Astrocyte (in vitro differentiated cells and primary cell): ENCODE measurements around the gene COG1. TPM values are rescaled to one million over a fixed set of nuclear protein-coding genes. Genes with fewer than 3 reads are reported as not detected.
A peak's percentile ranks its signal among the peaks of the same experiment; 100 is the strongest.

Experiments
- DNase-seq: peaks from one replicate; pipeline ENCODE4 v3.0.0-alpha.2; 2010; ENCODE audit warnings: low read depth
- FAIRE-seq: peaks from 2 replicates; lab custom pipeline; 2011; peaks lifted over from hg19 to GRCh38; lab: Jason Lieb, UNC
- H2AFZ ChIP-seq: 2 replicates; pipeline ENCODE4 v1.6.0; 2012; ENCODE audit warnings: low read depth, low read length, inconsistent platforms
- H3K27ac ChIP-seq: 2 replicates; pipeline ENCODE4 v1.5.1; 2011; ENCODE audit warnings: low read depth, low read length, inconsistent platforms
- H3K27me3 ChIP-seq: 2 replicates; pipeline ENCODE4 v1.6.0; 2011; ENCODE audit warnings: low read length, inconsistent platforms; ENCODE audit not compliant: insufficient read depth
- H3K36me3 ChIP-seq: 2 replicates; pipeline ENCODE4 v1.5.1; 2011; ENCODE audit warnings: low read length, inconsistent platforms; ENCODE audit not compliant: insufficient read depth
- H3K4me1 ChIP-seq: 2 replicates; pipeline ENCODE4 v1.5.1; 2011; ENCODE audit warnings: low read length, inconsistent platforms; ENCODE audit not compliant: insufficient read depth
- H3K4me2 ChIP-seq: 2 replicates; pipeline ENCODE4 v1.6.0; 2012; ENCODE audit warnings: low read length, inconsistent platforms
- H3K4me3 ChIP-seq: 2 replicates; pipeline ENCODE4 v1.5.1; 2011; ENCODE audit warnings: low read depth, mild to moderate bottlenecking, low read length, inconsistent platforms; ENCODE audit not compliant: insufficient read depth
- H3K79me2 ChIP-seq: 2 replicates; pipeline ENCODE4 v1.6.0; 2012; ENCODE audit warnings: mild to moderate bottlenecking, low read length, inconsistent platforms; ENCODE audit not compliant: insufficient read depth
- H3K9ac ChIP-seq: 2 replicates; pipeline ENCODE4 v1.6.0; 2012; ENCODE audit warnings: mild to moderate bottlenecking, low read length, inconsistent platforms
- H3K9me3 ChIP-seq: 2 replicates; pipeline ENCODE4 v1.5.1; 2012; ENCODE audit warnings: low read depth, mild to moderate bottlenecking, low read length, inconsistent platforms; ENCODE audit not compliant: insufficient read depth
- H4K20me1 ChIP-seq: 2 replicates; pipeline ENCODE4 v1.6.0; 2012; ENCODE audit warnings: low read length, inconsistent platforms; ENCODE audit not compliant: insufficient read depth
- H3K27ac Mint-ChIP-seq: one replicate; pipeline ENCODE4 v1.8.0; 2021; ENCODE audit warnings: mild to moderate bottlenecking, mixed read lengths; ENCODE audit not compliant: unreplicated experiment
- H3K27me3 Mint-ChIP-seq: one replicate; pipeline ENCODE4 v1.8.0; 2021; ENCODE audit warnings: low read depth, mixed read lengths; ENCODE audit not compliant: unreplicated experiment
- H3K36me3 Mint-ChIP-seq: one replicate; pipeline ENCODE4 v1.8.0; 2021; ENCODE audit warnings: low read depth, mixed read lengths; ENCODE audit not compliant: unreplicated experiment
- H3K4me1 Mint-ChIP-seq: one replicate; pipeline ENCODE4 v1.8.0; 2021; ENCODE audit warnings: low read depth, mixed read lengths; ENCODE audit not compliant: unreplicated experiment
- H3K4me3 Mint-ChIP-seq: one replicate; pipeline ENCODE4 v1.8.0; 2021; ENCODE audit warnings: mild to moderate bottlenecking, moderate library complexity, mixed read lengths; ENCODE audit not compliant: unreplicated experiment
- H3K9me3 Mint-ChIP-seq: one replicate; pipeline ENCODE4 v1.8.0; 2021; ENCODE audit warnings: mild to moderate bottlenecking, mixed read lengths; ENCODE audit not compliant: unreplicated experiment
- CTCF ChIP-seq: IDR thresholded peaks from 2 replicates; pipeline ENCODE4 v1.5.1; 2011; ENCODE audit warnings: low read depth, mild to moderate bottlenecking, inconsistent platforms, low read length, moderate library complexity; ENCODE audit not compliant: insufficient read depth
- EZH2 ChIP-seq: IDR thresholded peaks from 2 replicates; pipeline ENCODE4 v1.6.1; 2012; ENCODE audit warnings: mild to moderate bottlenecking, low read length, inconsistent platforms; ENCODE audit not compliant: insufficient read depth
- total RNA-seq: library from RNA; stranded (reverse); gene quantifications from 2 replicates; pipeline ENCODE4 v1.2.1, GENCODE V29; 2021

The COG1 gene
- total RNA-seq, 1 donor from 2014 or later: 34.4 TPM

DNA sequence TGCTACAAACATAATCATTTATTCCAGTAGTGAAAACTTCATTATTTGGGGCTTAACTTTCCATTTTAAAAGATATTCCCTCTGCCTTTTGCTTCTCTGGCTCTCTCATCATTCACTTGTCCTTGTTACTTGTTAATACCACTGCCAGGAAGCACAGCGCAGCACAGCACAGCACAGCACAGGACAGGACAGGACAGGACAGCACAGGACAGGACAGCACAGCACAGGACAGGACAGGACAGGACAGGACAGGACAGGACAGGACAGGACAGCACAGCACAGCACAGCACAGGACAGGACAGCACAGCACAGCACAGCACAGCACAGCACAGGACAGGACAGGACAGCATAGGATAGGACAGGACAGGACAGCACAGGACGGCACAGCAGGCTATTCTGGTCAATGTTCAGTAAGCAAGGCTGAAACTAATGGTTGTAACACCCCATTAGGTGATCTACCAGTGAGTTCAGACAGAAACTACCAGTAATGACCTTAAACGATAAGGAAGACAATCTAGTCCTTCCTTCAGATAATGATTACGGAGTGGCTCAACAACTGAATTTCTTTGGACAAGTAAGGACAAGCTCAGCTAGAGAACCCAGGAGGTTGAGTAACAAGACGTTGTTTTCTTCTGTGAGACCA lies 31.9 kb downstream of the COG1 start:
- Histone ChIP-seq H3K4me3 (no peak overlapping the region), H3K4me2 (no peak overlapping the region), H4K20me1 (peaks cover 49% of the 10 kb centered on the region), H2AFZ (no peak overlapping the region), H3K9ac (no peak overlapping the region), H3K9me3 (no peaks in the 10 kb centered on the region), H3K27ac (no peak overlapping the region), H3K4me1 (peaks cover 32% of the 10 kb centered on the region), H3K36me3 (peaks cover 3% of the 10 kb centered on the region), H3K79me2 (peaks cover 74% of the 10 kb centered on the region), H3K27me3 (no peaks in the 10 kb centered on the region)
- FAIRE-seq (no peak), DNase-seq (no peak)
- Mint-ChIP-seq H3K9me3 (no peaks in the 10 kb centered on the region), H3K36me3 (no peaks in the 10 kb centered on the region), H3K27ac (no peak overlapping the region), H3K4me1 (peaks cover 37% of the 10 kb centered on the region), H3K4me3 (no peak overlapping the region), H3K27me3 (no peaks in the 10 kb centered on the region)
- TF ChIP-seq EZH2: no peak
- TF ChIP-seq CTCF: no peak

GRCh38 chr17:73226556-73227172 lies 33.8 kb downstream of the COG1 start:
- Histone ChIP-seq H2AFZ (no peak overlapping the region), H3K27me3 (no peaks in the 10 kb centered on the region), H3K9ac (peak overlapping the region; percentile 37), H3K4me3 (no peak overlapping the region), H3K4me2 (peak overlapping the region; percentile 60), H3K4me1 (peaks cover 36% of the 10 kb centered on the region), H3K36me3 (peaks cover 3% of the 10 kb centered on the region), H3K79me2 (peaks cover 88% of the 10 kb centered on the region), H3K27ac (no peak overlapping the region), H3K9me3 (no peaks in the 10 kb centered on the region), H4K20me1 (peaks cover 49% of the 10 kb centered on the region)
- Mint-ChIP-seq H3K27me3 (no peaks in the 10 kb centered on the region), H3K9me3 (no peaks in the 10 kb centered on the region), H3K4me3 (peak overlapping the region; percentile 41), H3K36me3 (peaks cover 3% of the 10 kb centered on the region), H3K27ac (peak overlapping the region; percentile 26), H3K4me1 (peaks cover 37% of the 10 kb centered on the region)
- FAIRE-seq: no peak
- no peak for TF ChIP-seq CTCF
- DNase-seq: no peak

DNA sequence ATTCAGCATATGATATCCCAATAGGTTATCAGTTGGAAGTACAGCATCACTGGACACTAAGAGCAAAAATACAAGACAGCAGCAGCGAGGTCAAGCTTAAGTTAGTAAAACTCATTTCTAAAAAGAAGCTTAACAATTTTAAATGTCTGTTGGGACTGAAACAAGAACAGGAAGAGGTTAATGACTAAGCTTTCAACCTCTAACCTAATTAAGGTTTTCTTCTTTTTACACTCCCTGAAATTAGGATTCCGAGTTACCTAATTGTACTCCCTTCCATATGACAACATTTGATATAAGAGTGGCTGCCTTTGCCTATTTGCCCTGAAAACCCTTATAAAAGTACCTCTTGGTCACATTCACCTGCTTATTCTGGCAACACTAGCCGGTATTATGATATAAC lies 34.5 kb downstream of the COG1 start:
- DNase-seq: no peak
- Mint-ChIP-seq H3K4me1 (peaks cover 37% of the 10 kb centered on the region), H3K36me3 (peaks cover 3% of the 10 kb centered on the region), H3K27me3 (no peaks in the 10 kb centered on the region), H3K27ac (no peak overlapping the region), H3K9me3 (no peaks in the 10 kb centered on the region), H3K4me3 (no peak overlapping the region)
- Histone ChIP-seq H3K9ac (peak overlapping the region; percentile 37), H2AFZ (no peak overlapping the region), H3K4me3 (no peak overlapping the region), H3K36me3 (peaks cover 3% of the 10 kb centered on the region), H3K27ac (no peak overlapping the region), H3K4me2 (peak overlapping the region; percentile 60), H3K27me3 (no peaks in the 10 kb centered on the region), H4K20me1 (peaks cover 49% of the 10 kb centered on the region), H3K4me1 (peaks cover 36% of the 10 kb centered on the region), H3K79me2 (peaks cover 87% of the 10 kb centered on the region), H3K9me3 (no peaks in the 10 kb centered on the region)
- no peak for FAIRE-seq
- TF ChIP-seq EZH2 (no peak), CTCF (no peak)
